Heart right ventricle (tissue), 16 donors: Measurements from ENCODE around the gene AKNA. TPM values are rescaled to one million over a fixed set of nuclear protein-coding genes. Genes with fewer than 3 reads are reported as not detected.

ENCODE experiments used
- ATAC-seq, 8 donors: fragments of 200-7000 bp; cut with Tn5 transposase; one replicate each; pipeline ENCODE4 v1.9.1; 2020; ENCODE audit warnings: mild to moderate bottlenecking in 8 of 8, moderate library complexity in 8 of 8, moderate number of reproducible peaks in 1 of 8
- DNase-seq, 2 donors: peaks; one replicate each; pipeline ENCODE4 v3.0.0-alpha.2; 2020
- H3K27ac ChIP-seq, 10 donors: fragments of 200-600 bp; sonication (generic) in 2 of 10; one replicate each; pipeline versions ENCODE4 v1.5.0 to v1.8.0; 2020 to 2022; ENCODE audit warnings: mild to moderate bottlenecking in 3 of 10
- H3K27me3 ChIP-seq, 7 donors: fragments of 200-600 bp; one replicate each; pipeline ENCODE4 v1.8.0; 2021 to 2022; ENCODE audit warnings: mild to moderate bottlenecking in 2 of 7
- H3K36me3 ChIP-seq, 9 donors: fragments of 200-600 bp; sonication (generic) in 1 of 9; one replicate each; pipeline versions ENCODE4 v1.5.0 to v1.8.0; 2020 to 2022; ENCODE audit warnings: mild to moderate bottlenecking in 2 of 9
- H3K4me1 ChIP-seq, 9 donors: fragments of 200-600 bp; sonication (generic) in 1 of 9; one replicate each; pipeline versions ENCODE4 v1.5.0 to v1.8.0; 2020 to 2022; ENCODE audit warnings: mild to moderate bottlenecking in 4 of 9
- H3K4me3 ChIP-seq, 10 donors: fragments of 200-600 bp; sonication (generic) in 2 of 10; one replicate each; pipeline versions ENCODE4 v1.5.0 to v1.8.0; 2020 to 2022; ENCODE audit warnings: mild to moderate bottlenecking in 7 of 10, moderate library complexity in 2 of 10
- H3K9me3 ChIP-seq, 11 donors: fragments of 200-600 bp in 10 of 11; sonication (generic) in 2 of 11; one replicate each; pipeline versions ENCODE4 v1.5.0 to v1.8.0; 2013 to 2022; ENCODE audit warnings: mild to moderate bottlenecking in 2 of 11, control low read depth in 1 of 11, moderate library complexity in 1 of 11
- WGBS, 2 donors: extraction: QIAGEN DNeasy Blood & Tissue Kit; methylation state at CpG; one replicate each; pipeline ENCODE4 v1.1.7; 2013; ENCODE audit warnings: inconsistent platforms in 1 of 2; 5-methylcytosine and 5-hydroxymethylcytosine counted together
- intact Hi-C, 10 donors: fragments of 100-400 bp; cut with DNase I; formaldehyde crosslinking; loops; one replicate each; pipeline versions ENCODE4 v1.11.1 to v1.14.2; 2022
- polyA plus RNA-seq, 2 donors: library from polyadenylated mRNA; stranded (reverse); fragments of 200-250 nt; gene quantifications; one replicate each; pipeline ENCODE4 v1.2.3, GENCODE V29; 2013
- total RNA-seq, 10 donors: library from RNA; stranded (reverse); fragmentation: NEBNext Ultra II Directional in 3 of 10; extraction: Animal tissue kit (Norgen Biotek cat#: 25700) in 3 of 10; gene quantifications; one replicate each; pipeline versions ENCODE4 v1.2.1 to v1.2.4, GENCODE V29; 2021 to 2023
- TF ChIP-seq, protein P1 (sequence below), 9 donors: fragments of 200-600 bp; sonication (generic) in 2 of 9; IDR thresholded peaks; one replicate each; pipeline versions ENCODE4 v1.5.0 to v1.8.0; 2021 to 2022; ENCODE audit warnings: antibody characterized with exemption in 9 of 9, mild to moderate bottlenecking in 5 of 9, moderate library complexity in 1 of 9
- donor health status: Arrhythmogenic right ventricular cardiomyopathy.
- donor health status: ischemic (EF 13 %, LVEDD 7.1; RV severe dilation, severe dysfunction).
- donor health status: healthy with polysubstance abuse.
- donor health status: DM: no; HTN: yes; CAD: no.
- donor health status: DM: no; HTN: no; CAD: no.
- donor health status: ischemic (EF 25% LVEDD 6.9; RV normal size, moderate dysfunction).
- donor health status: ischemic (EF 25% LVEDD 5.7; RV mildly dilated, moderate dysfunction).
- donor health status: healthy.
- donor health status: DM: yes; HTN: yes; CAD: no.
- donor health status: Ischemic cardiomyopathy.
- donor health status: ischemic (EF 35%, LVEDD 5.7; RV mildly dilated, moderate dysfunction).
- donor health status: nonischemic (EF 11% LVEDD 7.7; RV severe dilation, severe dysfunction).
- donor health status: DM: yes; HTN: yes; CAD: no.
- donor health status: PGD.
- donor health status: ischemic (EF 29% LVEDD 5.4; RV normal size, mild dysfunction).
- donor health status: nonischemic (EF 23%, LVEDD 6.1; RV moderate dilation, normal function).

AKNA gene
- total and polyA plus RNA-seq, 12 donors: 2.7 to 20.5 (median 4.6) TPM

DNA sequence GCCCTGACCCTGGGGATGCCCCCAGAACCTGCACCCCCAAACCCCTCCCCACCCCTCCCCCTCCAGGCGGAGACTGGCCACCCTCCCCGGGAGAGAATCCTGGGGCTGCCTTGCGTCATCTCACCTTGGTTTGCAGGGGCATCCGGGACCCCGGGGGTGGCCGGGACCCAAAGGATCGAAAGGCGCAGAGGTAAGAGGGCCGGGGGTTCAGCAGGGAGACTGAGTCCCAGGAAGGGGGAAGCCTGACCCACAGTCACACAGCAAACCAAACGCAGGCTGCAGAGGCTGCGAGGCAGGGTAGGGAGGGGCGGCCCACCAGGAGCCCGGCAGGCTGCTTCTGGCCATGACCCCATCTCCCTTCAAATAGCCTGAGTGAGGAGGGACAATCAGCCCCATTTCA lies 98.7 kb downstream of the AKNA start:
- no peak for DNase-seq
- Histone ChIP-seq H3K36me3 (peaks cover 0 to 23% (median 0%) of the 10 kb centered on the region in 9 donors), H3K27ac (no peak overlapping the region), H3K4me1 (no peaks in the 10 kb centered on the region), H3K9me3 (peaks cover 0 to under 1% (median 0%) of the 10 kb centered on the region in 11 donors), H3K4me3 (no peak overlapping the region), H3K27me3 (no peaks in the 10 kb centered on the region)
- ATAC-seq: no peak
- WGBS, 2 donors: 89 to 92% methylated on average over 13 of the region's 13 CpGs
- intact Hi-C loops: loop anchor here in 3 of 10 donors (5.0 to 10.0 kb wide), 3 partner anchors 134 to 202 kb away; partner anchors contain the start of gene COL27A1 (in 1 of the 3)
- TF ChIP-seq, protein P1, sequence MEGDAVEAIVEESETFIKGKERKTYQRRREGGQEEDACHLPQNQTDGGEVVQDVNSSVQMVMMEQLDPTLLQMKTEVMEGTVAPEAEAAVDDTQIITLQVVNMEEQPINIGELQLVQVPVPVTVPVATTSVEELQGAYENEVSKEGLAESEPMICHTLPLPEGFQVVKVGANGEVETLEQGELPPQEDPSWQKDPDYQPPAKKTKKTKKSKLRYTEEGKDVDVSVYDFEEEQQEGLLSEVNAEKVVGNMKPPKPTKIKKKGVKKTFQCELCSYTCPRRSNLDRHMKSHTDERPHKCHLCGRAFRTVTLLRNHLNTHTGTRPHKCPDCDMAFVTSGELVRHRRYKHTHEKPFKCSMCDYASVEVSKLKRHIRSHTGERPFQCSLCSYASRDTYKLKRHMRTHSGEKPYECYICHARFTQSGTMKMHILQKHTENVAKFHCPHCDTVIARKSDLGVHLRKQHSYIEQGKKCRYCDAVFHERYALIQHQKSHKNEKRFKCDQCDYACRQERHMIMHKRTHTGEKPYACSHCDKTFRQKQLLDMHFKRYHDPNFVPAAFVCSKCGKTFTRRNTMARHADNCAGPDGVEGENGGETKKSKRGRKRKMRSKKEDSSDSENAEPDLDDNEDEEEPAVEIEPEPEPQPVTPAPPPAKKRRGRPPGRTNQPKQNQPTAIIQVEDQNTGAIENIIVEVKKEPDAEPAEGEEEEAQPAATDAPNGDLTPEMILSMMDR (IDR thresholded peaks at IDR 0.05): no peak

DNA sequence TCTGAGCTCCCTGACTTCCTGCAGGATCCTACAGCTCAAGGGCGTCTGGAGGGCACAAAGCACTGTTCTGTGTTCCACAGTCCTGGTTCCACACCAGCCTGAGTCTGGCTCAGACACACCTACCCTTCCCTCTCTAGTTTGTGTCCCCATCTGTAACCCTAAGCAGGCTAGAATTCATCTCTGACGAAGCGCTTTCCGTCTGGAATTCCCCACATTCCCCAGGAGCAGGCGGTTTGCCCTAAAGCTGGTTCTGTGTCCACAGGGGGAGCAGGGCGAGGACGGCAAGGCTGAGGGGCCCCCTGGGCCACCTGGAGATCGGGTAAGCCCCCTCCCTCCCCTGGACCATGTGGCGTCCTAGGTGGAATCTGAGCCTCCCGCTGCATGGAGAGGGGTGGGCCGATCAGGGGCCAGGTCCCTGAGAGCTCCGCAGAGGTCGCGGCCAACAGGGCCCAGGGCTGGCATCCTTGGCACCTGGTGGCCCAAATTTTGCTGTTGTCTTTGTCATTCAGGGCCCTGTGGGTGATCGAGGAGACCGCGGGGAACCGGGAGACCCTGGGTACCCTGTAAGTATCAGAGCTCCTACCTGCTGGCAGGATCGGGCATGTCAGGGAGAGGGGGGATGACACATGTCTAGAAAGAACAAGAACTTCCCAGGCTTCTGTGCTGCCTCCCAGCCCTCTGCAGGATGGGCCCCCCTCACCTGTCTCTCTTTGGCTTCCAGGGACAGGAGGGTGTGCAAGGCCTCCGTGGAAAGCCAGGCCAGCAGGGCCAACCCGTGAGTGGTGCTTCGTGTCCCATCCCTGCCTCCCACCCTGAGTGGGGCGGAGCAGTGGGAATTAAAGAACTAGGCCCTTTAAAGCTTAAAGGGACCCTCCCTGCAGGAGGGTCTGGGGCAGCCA lies 99.3 kb downstream of the AKNA start:
- DNase-seq (no peak), ATAC-seq (no peak)
- Histone ChIP-seq H3K27ac (no peak overlapping the region), H3K27me3 (no peaks in the 10 kb centered on the region), H3K4me3 (no peak overlapping the region), H3K36me3 (peaks cover 0 to 19% (median 0%) of the 10 kb centered on the region in 9 donors), H3K4me1 (no peaks in the 10 kb centered on the region), H3K9me3 (no peaks in the 10 kb centered on the region)
- intact Hi-C loops: loop anchor here in 3 of 10 donors (5.0 to 10.0 kb wide), 3 partner anchors 134 to 201 kb away; partner anchors contain the start of gene COL27A1 (in 1 of the 3)
- TF ChIP-seq, protein P1 (IDR thresholded peaks at IDR 0.05): no peak
- 75 to 77% methylated on average over 23 of the region's 23 CpGs for WGBS, 2 donors

DNA sequence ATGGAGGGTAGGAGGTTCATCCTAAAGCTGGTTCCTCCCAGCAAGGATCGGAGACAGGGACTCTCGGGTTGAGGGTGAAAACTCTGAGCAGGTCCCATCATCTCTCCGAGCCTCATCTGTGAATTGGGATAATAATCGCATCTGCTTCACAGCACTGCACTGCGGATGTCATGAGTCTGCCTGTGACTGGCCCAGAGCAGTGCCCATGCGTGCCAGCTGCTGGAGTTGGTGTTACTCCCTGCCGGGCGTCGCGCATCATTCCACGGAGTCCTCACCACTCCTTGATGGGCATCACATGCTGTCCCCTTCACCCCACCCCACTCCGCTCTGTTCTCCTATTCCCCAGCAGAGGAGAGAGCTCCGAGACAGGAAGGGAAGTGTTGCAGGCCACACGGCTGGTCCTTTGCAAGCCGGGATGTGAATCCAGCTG lies 100.0 kb downstream of the AKNA start:
- Histone ChIP-seq H3K4me1 (no peaks in the 10 kb centered on the region), H3K27me3 (no peaks in the 10 kb centered on the region), H3K36me3 (peaks cover 0 to 17% (median 0%) of the 10 kb centered on the region in 9 donors), H3K9me3 (no peaks in the 10 kb centered on the region), H3K4me3 (no peak overlapping the region), H3K27ac (no peak overlapping the region)
- intact Hi-C loops: loop anchor here in 3 of 10 donors (5.0 to 10.0 kb wide), 3 partner anchors 133 to 200 kb away; partner anchors contain the start of gene COL27A1 (in 1 of the 3)
- ATAC-seq: no peak
- WGBS, 2 donors: 75 to 84% methylated on average over 15 of the region's 15 CpGs
- no peak for DNase-seq
- TF ChIP-seq, protein P1 (IDR thresholded peaks at IDR 0.05): no peak

DNA sequence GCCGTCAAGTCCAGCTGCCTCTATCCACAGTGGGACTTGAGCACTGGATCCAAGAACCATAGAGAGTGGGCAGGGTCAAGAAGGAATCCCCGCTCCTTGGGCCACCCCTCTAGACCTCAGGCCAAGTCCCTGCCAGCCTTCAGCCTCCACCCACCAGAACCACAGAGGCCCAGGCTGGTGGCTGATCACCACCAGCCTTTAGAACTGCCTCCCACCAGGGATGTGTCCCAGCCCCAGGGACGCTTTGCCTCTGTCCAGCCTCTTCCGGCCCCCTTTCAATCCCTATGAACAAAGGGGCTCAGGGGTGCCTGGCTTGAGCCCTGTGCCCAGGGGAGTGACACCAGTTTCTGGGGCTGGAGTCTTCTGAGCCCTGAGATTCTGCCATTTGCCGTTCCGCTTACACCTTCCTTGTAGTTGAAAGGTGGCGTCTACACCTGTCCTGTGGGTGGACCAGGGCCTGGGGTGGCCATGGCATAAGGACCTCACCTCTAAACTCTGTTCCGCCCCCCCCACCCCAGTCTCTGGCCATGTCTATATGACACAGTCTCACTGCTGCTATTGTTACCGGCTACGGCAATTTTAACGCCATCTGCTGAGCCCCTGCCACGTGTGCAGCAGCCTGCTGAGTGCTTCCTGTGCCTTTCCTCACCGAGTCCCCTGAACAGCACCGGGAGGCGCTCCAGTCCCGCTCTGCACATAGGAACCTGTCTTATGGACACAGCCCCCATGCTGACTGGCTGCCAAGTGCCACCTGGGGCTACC lies 100.6 kb downstream of the AKNA start:
- no peak overlapping the region for H3K4me3 ChIP-seq
- no peaks in the 10 kb centered on the region for H3K9me3 ChIP-seq
- H3K4me1 ChIP-seq: no peaks in the 10 kb centered on the region
- 78 to 84% methylated on average over 16 of the region's 16 CpGs for WGBS, 2 donors
- intact Hi-C loops: loop anchor here in 3 of 10 donors (5.0 to 10.0 kb wide), 3 partner anchors 132 to 200 kb away; partner anchors contain the start of gene COL27A1 (in 1 of the 3)
- no peak for ATAC-seq
- TF ChIP-seq, protein P1 (IDR thresholded peaks at IDR 0.05): no peak
- H3K27ac ChIP-seq: no peak overlapping the region
- no peaks in the 10 kb centered on the region for H3K27me3 ChIP-seq
- peaks cover 0 to 11% (median 0%) of the 10 kb centered on the region in 9 donors for H3K36me3 ChIP-seq
- DNase-seq: no peak
